SK-MEL-5 (cell line): ENCODE measurements around the gene MYO18A. TPM values are rescaled to one million over a fixed set of nuclear protein-coding genes. Genes with fewer than 3 reads are reported as not detected.

Experiments used
- total RNA-seq: library from RNA; depleted of rRNA; stranded (reverse); fragments of >200 nt; shearing (Covaris generic); gene quantifications from 2 replicates; pipeline ENCODE4 v1.2.3, GENCODE V29; 2014; rRNA removed

Gene MYO18A
- total RNA-seq, 1 experiment from 2014 or later, result 14.9 TPM

Other genes starting within 250 kb of the MYO18A start
- 9.5 and 12.7 TPM in 2 replicates for gene PHF12, start 228.9 kb downstream of the MYO18A start, total RNA-seq
- gene SEZ6, start 174.4 kb downstream of the MYO18A start, total RNA-seq, result not detected in 2 replicates
- gene PIPOX, start 137.3 kb downstream of the MYO18A start, total RNA-seq, result 0.21 TPM in 1 of 2 replicates, not detected in the other
- not detected in 2 replicates for gene CRYBA1, start 66.5 kb upstream of the MYO18A start, total RNA-seq
- gene NUFIP2, start 113.8 kb upstream of the MYO18A start, total RNA-seq, result 48.0 and 50.0 TPM in 2 replicates
- 37.3 and 45.0 TPM in 2 replicates for gene TAOK1, start 210.0 kb upstream of the MYO18A start, total RNA-seq